Hepatocyte (in vitro differentiated cells): ENCODE measurements around the gene SAMD14. TPM values are rescaled to one million over a fixed set of nuclear protein-coding genes. Genes with fewer than 3 reads are reported as not detected.
"Not testable (repeated sequence)": the region's sequence is repeated elsewhere in the genome, so short reads cannot be mapped to it uniquely, and the experiment has no call there.

Experiments
- DNase-seq: peaks from one replicate; pipeline ENCODE4 v3.0.0-alpha.2; 2016; ENCODE audit warnings: low spot score
- H2AFZ ChIP-seq: fragments of 200-600 bp; sonication (generic); 2 replicates; pipeline ENCODE4 v1.6.0; 2016; ENCODE audit warnings: antibody characterized with exemption, mild to moderate bottlenecking
- H3K27ac ChIP-seq: fragments of 200-600 bp; sonication (generic); 2 replicates; pipeline ENCODE4 v1.5.1; 2016; ENCODE audit warnings: mild to moderate bottlenecking
- H3K27me3 ChIP-seq: fragments of 200-600 bp; sonication (generic); 2 replicates; pipeline ENCODE4 v1.6.1; 2016
- H3K36me3 ChIP-seq: fragments of 200-600 bp; sonication (generic); replicated peaks from 2 replicates; pipeline ENCODE4 v1.5.1; 2016; ENCODE audit warnings: low read depth; ENCODE audit not compliant: insufficient read depth
- H3K4me1 ChIP-seq: fragments of 200-600 bp; sonication (generic); 2 replicates; pipeline ENCODE4 v1.5.1; 2016; ENCODE audit warnings: mild to moderate bottlenecking, moderate library complexity; ENCODE audit not compliant: insufficient read depth
- H3K4me2 ChIP-seq: fragments of 200-600 bp; sonication (generic); 2 replicates; pipeline ENCODE4 v1.6.0; 2016
- H3K4me3 ChIP-seq: fragments of 200-600 bp; sonication (generic); 2 replicates; pipeline ENCODE4 v1.5.1; 2016; ENCODE audit warnings: mild to moderate bottlenecking
- H3K79me2 ChIP-seq: fragments of 200-600 bp; sonication (generic); 2 replicates; pipeline ENCODE4 v1.6.0; 2017; ENCODE audit warnings: mild to moderate bottlenecking
- H3K9me2 ChIP-seq: fragments of 200-600 bp; sonication (generic); replicated peaks from 2 replicates; pipeline ENCODE4 v1.6.0; 2017; ENCODE audit warnings: mild to moderate bottlenecking; ENCODE audit not compliant: insufficient read depth
- H3K9me3 ChIP-seq: fragments of 200-600 bp; sonication (generic); 2 replicates; pipeline ENCODE4 v1.5.1; 2016; ENCODE audit warnings: low read depth, mild to moderate bottlenecking
- H4K20me1 ChIP-seq: fragments of 200-600 bp; sonication (generic); 2 replicates; pipeline ENCODE4 v1.6.0; 2016; ENCODE audit warnings: mild to moderate bottlenecking; ENCODE audit not compliant: insufficient read depth, poor library complexity, severe bottlenecking
- EZH2 ChIP-seq: fragments of 200-600 bp; sonication (generic); IDR thresholded peaks from 2 replicates; pipeline ENCODE4 v1.6.1; 2016; ENCODE audit warnings: antibody characterized with exemption, mild to moderate bottlenecking, borderline replicate concordance
- EZH2phosphoT487 ChIP-seq: fragments of 200-600 bp; sonication (generic); IDR thresholded peaks from one replicate; pipeline ENCODE4 v1.6.1; 2018; ENCODE audit warnings: antibody characterized with exemption, mild to moderate bottlenecking, low read depth, moderate library complexity; ENCODE audit not compliant: unreplicated experiment, severe bottlenecking
- WGBS: methylation state at CpG from one replicate; pipeline ENCODE4 v1.1.6; 2016; ENCODE audit warnings: low lambda C conversion rate; ENCODE audit errors: missing lambda C conversion rate; 5-methylcytosine and 5-hydroxymethylcytosine counted together
- polyA plus RNA-seq: library from polyadenylated mRNA; unstranded; fragments of >200 nt; fragmentation: Nextera tagmentation; extraction: Ambion mirVana; gene quantifications from 2 replicates; pipeline ENCODE4 v1.2.1, GENCODE V29; 2016
- total RNA-seq: library from RNA; depleted of rRNA; stranded (reverse); fragments of >200 nt; gene quantifications from 2 replicates; pipeline ENCODE4 v1.2.3, GENCODE V29; 2014
- TF ChIP-seq, protein P1 (sequence below): fragments of 200-600 bp; sonication (generic); IDR thresholded peaks from 2 replicates; pipeline ENCODE4 v1.5.1; 2016; ENCODE audit warnings: antibody characterized with exemption, mild to moderate bottlenecking; ENCODE audit not compliant: poor library complexity

SAMD14 gene
- total and polyA plus RNA-seq, 2 experiments from 2014 or later = 3.1 to 4.2 TPM

- Histone ChIP-seq H3K9me2 (no peaks in the 10 kb centered on the region), H3K79me2 (peaks cover 19% of the 10 kb centered on the region), H3K9me3 (no peaks in the 10 kb centered on the region), H2AFZ (no peak overlapping the region), H3K4me1 (peaks cover 49% of the 10 kb centered on the region), H3K4me2 (no peak overlapping the region), H3K36me3 (no peaks in the 10 kb centered on the region), H3K27ac (no peak overlapping the region), H4K20me1 (no peaks in the 10 kb centered on the region), H3K4me3 (no peak overlapping the region), H3K27me3 (no peaks in the 10 kb centered on the region)
- TF ChIP-seq, protein P1, sequence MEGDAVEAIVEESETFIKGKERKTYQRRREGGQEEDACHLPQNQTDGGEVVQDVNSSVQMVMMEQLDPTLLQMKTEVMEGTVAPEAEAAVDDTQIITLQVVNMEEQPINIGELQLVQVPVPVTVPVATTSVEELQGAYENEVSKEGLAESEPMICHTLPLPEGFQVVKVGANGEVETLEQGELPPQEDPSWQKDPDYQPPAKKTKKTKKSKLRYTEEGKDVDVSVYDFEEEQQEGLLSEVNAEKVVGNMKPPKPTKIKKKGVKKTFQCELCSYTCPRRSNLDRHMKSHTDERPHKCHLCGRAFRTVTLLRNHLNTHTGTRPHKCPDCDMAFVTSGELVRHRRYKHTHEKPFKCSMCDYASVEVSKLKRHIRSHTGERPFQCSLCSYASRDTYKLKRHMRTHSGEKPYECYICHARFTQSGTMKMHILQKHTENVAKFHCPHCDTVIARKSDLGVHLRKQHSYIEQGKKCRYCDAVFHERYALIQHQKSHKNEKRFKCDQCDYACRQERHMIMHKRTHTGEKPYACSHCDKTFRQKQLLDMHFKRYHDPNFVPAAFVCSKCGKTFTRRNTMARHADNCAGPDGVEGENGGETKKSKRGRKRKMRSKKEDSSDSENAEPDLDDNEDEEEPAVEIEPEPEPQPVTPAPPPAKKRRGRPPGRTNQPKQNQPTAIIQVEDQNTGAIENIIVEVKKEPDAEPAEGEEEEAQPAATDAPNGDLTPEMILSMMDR = no peak
- TF ChIP-seq EZH2phosphoT487 (no peak), EZH2 (no peak)
- WGBS = 83% methylated on average over 10 of the region's 10 CpGs
- no peak for DNase-seq
These were observed 67.4 kb downstream of the SAMD14 start for GRCh38 chr17:50062293-50063243.

- H3K79me2 ChIP-seq = peaks cover 19% of the 10 kb centered on the region
- not testable (repeated sequence) for H4K20me1 ChIP-seq, H3K9me2 ChIP-seq, H3K27me3 ChIP-seq, H2AFZ ChIP-seq, H3K4me3 ChIP-seq, H3K9me3 ChIP-seq, H3K36me3 ChIP-seq, H3K4me2 ChIP-seq, DNase-seq, H3K27ac ChIP-seq
- 95% methylated on average over 10 of the region's 10 CpGs for WGBS
- peaks cover 56% of the 10 kb centered on the region for H3K4me1 ChIP-seq
These were observed 68.3 kb downstream of the SAMD14 start for GRCh38 chr17:50061713-50062045.

DNA sequence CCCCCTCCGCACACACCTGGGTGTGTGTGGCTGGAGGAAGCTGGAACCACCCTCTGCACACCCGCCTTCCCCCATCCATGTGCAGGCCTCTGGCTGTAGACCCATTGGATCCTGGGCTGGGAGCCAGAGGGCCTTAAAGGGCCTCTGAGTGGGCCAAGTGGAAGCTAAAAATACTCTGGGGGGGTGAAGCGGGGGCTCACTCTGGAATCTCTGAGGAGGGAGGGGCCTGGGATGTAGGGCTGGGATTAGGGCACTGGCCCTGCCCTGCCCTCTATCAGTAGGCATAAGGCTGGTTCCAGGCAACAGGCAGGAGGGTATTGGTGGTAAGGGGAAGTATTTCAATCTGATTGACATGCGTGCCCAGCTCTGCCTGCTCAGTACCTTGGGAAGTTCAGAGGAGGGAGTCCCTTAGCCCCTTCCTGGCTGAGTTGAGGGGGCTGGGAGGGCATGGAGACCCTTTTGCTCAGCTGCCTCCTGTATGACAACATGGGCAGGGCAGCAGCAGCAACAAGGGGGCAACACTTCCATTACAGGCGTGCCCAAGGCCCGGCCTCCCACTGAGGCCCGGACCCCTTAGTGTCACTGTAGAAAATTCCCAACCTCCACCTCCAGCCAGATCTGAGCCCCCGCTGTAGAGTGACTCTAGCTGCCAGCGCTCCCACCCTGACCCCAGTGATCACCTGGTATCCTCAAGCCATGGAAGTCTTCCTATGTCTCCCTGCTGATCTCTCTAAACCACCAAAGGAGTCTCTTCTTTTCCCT lies 68.8 kb downstream of the SAMD14 start:
- H2AFZ ChIP-seq = no peak overlapping the region
- no peaks in the 10 kb centered on the region for H4K20me1 ChIP-seq
- TF ChIP-seq EZH2phosphoT487 = no peak
- no peak for TF ChIP-seq EZH2
- TF ChIP-seq, protein P1 = no peak
- no peaks in the 10 kb centered on the region for H3K27me3 ChIP-seq
- 91% methylated on average over 9 of the region's 9 CpGs for WGBS
- H3K79me2 ChIP-seq = peaks cover 19% of the 10 kb centered on the region
- no peak for DNase-seq
- no peaks in the 10 kb centered on the region for H3K36me3 ChIP-seq
- H3K9me2 ChIP-seq = no peaks in the 10 kb centered on the region
- no peak overlapping the region for H3K4me2 ChIP-seq
- no peak overlapping the region for H3K4me3 ChIP-seq
- H3K9me3 ChIP-seq = no peaks in the 10 kb centered on the region
- H3K27ac ChIP-seq = no peak overlapping the region
- H3K4me1 ChIP-seq = peaks cover 56% of the 10 kb centered on the region

Other genes with a start within 250 kb of the SAMD14 start
- 0.17 and 0.32 TPM in 2 replicates for gene DLX4, start 161.0 kb downstream of the SAMD14 start, total RNA-seq
- gene DLX4, start 161.0 kb downstream of the SAMD14 start, polyA plus RNA-seq = 1.4 and 3.7 TPM in 2 replicates
- gene DLX3, start 134.9 kb downstream of the SAMD14 start, total RNA-seq = 0.37 and 0.88 TPM in 2 replicates
- gene DLX3, start 134.9 kb downstream of the SAMD14 start, polyA plus RNA-seq = 0.55 and 1.1 TPM in 2 replicates
- 26.3 and 28.5 TPM in 2 replicates for gene ITGA3, start 74.0 kb downstream of the SAMD14 start, total RNA-seq
- 32.8 and 43.4 TPM in 2 replicates for gene ITGA3, start 74.0 kb downstream of the SAMD14 start, polyA plus RNA-seq
- 35.5 and 42.7 TPM in 2 replicates for gene PDK2, start 34.8 kb downstream of the SAMD14 start, total RNA-seq
- gene PDK2, start 34.8 kb downstream of the SAMD14 start, polyA plus RNA-seq = 55.8 and 56.9 TPM in 2 replicates
- 22.5 and 26.2 TPM in 2 replicates for gene PPP1R9B, start 20.5 kb upstream of the SAMD14 start, total RNA-seq
- gene PPP1R9B, start 20.5 kb upstream of the SAMD14 start, polyA plus RNA-seq = 5.1 and 6.7 TPM in 2 replicates
- 0.37 TPM in 1 of 2 replicates, not detected in the other for gene SGCA, start 35.8 kb upstream of the SAMD14 start, total RNA-seq
- gene SGCA, start 35.8 kb upstream of the SAMD14 start, polyA plus RNA-seq = 0.83 and 2.2 TPM in 2 replicates
- gene COL1A1, start 71.5 kb upstream of the SAMD14 start, total RNA-seq = 351 and 1,063 TPM in 2 replicates
- gene COL1A1, start 71.5 kb upstream of the SAMD14 start, polyA plus RNA-seq = 5,822 and 6,071 TPM in 2 replicates
- 6.9 and 11.3 TPM in 2 replicates for gene TMEM92, start 144.3 kb upstream of the SAMD14 start, total RNA-seq
- 21.7 and 24.0 TPM in 2 replicates for gene TMEM92, start 144.3 kb upstream of the SAMD14 start, polyA plus RNA-seq
- gene XYLT2, start 216.0 kb upstream of the SAMD14 start, total RNA-seq = 26.8 and 27.4 TPM in 2 replicates
- 18.3 and 19.9 TPM in 2 replicates for gene XYLT2, start 216.0 kb upstream of the SAMD14 start, polyA plus RNA-seq
- 83.0 and 98.5 TPM in 2 replicates for gene MRPL27, start 243.0 kb upstream of the SAMD14 start, total RNA-seq
- gene MRPL27, start 243.0 kb upstream of the SAMD14 start, polyA plus RNA-seq = 139 TPM in 2 replicates
- 1.9 and 2.1 TPM in 2 replicates for gene EME1, start 243.1 kb upstream of the SAMD14 start, total RNA-seq
- 5.1 and 7.2 TPM in 2 replicates for gene EME1, start 243.1 kb upstream of the SAMD14 start, polyA plus RNA-seq